ENCODE data around the gene PRSS57.
"Not testable (repeated sequence)": the region's sequence is repeated elsewhere in the genome, so short reads cannot be mapped to it uniquely, and the experiment has no call there.

PRSS57 gene

GRCh38 chr19:666985-667573 is 28.2 kb downstream of the PRSS57 start:
- not testable (repeated sequence) for DNase-seq

DNA sequence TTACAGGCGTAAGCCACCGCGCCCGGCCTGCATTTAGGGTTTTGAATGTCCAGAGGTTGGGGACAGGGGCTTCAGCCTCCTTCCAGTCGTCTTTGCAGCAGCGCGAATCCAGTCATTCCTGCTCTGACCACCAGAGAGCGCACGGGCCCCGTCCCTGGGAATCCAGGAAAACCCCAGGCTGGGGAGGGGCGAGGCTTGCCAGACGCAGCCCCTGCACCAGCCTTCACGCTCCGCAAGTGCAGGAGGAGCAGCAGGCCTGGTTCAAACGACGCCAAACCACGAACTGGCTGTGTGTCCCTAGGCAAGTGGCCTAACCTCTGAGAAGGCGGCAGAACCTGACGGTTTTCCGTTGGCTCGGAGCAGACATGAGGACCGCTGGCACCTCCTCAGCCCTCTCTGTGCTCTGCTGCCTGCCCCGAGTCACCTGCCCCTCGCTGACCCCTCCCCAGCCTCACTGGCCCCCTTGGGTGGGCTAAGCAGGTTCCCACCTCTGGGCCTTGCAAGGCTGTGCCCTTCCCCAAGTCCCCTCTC is 30.3 kb downstream of the PRSS57 start:
- DNase-seq, result peak in 1 of 2 experiments; percentile 56

DNA sequence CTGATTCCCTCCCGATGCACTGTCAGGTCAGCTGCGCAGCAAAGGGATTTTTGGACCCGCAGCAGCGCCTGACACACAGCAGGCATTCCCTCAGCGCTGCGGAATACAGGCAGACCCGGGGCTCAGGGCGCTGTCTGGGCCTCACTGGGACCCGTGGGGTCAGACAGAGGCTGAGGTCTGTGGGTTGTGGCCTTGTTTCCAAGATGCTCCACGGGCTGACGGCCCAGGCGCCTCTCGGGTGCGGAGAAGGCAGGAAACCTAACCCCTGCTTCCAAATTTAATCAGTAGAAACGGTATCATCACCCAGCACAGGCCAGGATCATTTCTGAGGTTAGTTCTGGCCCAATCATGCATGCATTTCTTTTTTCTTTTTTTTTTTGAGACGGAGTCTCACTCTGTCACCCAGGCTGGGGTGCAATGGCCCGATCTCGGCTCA is 31.6 kb downstream of the PRSS57 start:
- DNase-seq, result no peak

DNA sequence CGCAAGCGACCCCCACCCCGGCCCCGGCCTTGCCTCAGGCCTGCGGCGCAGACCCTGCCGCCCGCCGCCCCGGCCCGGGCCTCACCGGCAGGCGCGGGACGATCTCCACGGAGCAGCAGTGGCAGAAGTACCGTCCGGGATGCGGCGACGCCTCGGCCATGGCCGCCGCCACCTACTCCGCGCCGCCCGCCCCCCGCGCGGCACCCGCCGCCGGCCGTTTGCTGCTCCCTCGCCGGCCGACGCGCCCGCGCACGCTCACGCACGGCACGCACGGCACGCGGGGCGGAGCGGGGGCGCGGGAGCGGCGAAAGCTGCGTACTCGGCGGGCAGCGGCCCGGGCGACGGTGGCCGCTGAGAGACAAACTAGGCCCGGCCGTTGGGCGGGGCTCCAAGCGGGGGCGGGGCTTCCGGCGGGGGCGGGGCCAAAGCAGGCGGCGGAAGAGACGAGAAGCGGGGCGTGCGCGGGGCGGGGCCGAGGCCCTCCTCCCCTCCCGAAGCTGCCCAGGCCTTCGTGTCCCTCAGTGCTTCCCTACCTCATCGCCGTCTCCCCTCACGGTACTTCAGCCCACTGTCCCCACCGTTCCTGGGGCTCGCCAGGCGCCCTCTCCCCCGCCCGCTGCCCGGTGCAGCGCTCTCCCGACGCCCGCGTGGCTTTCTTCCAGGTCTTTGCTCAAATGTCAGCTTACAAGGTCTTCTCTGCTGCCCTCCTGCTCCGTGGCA is 32.1 kb downstream of the PRSS57 start, which contains the start of gene RNF126:
TSS of gene RNF126 (minus strand) at position 253 of the 720 bp plus-strand sequence. CDS start at position 160, 93 bp downstream.
- peak; percentile 73 to 86 for DNase-seq

GRCh38 chr19:662207-662961 is 32.9 kb downstream of the PRSS57 start:
- DNase-seq, result peak in 1 of 2 experiments; percentile 15

- no peak for DNase-seq
Observed at GRCh38 chr19:661427-662196, 33.6 kb downstream of the PRSS57 start.

DNA sequence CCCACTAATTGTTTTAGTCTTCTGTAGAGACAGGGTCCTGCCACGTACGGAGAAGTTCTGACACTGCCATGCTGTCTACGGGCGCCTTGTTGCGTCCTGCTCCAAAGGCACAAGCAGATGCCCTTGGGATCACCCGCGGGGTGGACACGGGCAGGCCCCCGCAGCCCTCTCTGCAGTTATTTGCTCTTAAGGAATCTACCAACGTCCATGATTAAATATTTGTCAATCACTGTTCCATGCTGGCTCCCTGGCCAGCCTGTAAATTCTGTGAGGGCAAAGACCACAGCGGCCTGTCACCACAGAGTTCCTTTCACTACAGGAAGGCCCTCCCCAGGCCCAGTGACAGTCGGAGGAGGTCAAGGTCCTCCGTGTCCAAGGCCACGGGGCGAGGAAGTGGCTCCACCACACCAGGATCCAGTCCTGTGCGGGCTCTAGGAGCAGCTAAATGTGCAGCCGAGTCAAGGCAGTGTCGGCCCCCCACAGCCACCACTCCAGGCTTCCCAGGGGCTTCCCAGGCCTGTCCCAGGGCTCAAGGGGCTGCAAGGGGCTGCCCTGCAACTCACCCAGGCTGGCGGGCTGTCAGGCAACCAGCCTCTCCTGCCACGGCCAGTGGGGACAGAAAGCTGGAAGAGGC is 34.3 kb downstream of the PRSS57 start:
- DNase-seq, result no peak

DNA sequence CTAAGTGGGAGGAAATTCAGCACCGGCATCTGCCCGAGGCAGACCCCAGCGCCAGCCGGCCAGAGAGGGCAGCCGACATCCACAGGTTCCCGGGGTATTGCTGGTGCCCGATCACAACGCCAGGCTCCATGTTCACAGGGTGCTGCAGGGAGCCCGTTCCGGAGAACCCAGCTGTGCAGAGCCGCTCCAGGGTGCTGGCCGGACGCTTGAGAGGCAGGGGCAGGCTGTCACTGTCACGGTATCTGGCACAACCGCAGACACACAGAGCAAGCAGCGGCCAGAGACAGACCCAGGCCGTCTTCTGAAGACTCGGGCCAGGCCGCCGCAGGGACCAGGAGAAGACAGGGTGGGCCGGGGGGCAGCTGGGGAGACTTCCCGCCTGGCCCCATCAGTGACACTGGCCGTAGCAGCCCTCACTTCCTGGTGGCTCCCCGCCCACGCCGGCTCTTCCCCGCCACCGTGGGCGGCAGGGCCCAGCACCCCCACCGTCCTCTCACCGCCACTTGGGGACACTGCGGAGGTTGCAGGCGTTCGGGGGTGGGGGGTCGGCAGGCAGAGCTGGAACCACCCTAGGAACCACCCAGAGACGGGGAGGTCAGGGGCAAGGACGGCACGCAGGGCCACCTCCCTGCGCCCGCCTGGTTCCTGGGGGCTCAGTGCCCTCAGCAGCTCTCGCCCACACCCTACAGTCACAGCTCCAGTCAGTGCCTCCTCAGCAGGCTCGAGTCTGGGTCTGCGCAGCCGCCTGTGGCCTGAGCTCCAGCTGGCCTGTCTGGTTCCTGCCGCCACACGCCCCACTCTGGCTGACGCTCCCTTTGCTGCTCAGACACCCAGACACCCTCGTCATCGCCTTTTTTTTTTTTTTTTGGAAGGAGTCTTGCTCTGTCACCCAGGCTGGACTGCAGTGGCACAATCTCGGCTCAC is 36.1 kb downstream of the PRSS57 start:
- no peak for DNase-seq

DNA sequence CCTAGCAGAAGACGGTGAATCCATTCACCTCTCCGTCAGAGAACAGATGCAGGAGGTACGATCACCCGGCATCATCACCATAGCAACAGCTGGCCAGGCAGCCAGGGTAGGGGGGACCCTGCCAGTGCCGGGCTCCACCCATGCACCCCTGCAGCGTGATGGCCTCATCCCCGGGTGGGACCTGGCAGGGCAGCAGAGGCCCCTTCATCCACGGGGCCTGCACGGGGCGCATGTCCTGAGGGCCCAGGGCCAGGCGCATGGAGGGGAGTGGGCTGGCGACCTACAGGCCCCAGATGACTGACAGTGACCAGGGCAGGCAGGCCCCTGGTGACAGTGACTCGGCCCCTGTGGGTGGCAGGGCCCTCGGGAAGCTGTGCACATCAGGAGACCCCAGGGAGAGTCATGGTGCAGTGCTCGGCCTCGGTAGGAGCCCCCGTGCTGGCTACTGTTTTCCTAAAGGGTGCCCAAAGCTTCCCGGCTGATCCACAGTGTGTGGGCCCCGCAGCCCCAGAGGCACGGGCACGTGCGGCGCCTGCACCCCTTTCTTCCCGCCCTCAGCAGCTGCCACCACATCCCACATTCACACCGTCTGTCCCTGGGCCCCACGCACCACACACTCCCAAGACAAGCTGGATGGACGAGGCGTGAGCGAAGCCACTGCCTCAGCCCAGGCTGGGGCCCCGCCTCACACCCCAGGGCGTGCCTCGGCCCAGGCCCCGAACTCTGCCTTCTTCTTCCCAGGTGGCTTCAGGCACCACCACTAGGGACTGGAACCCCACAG is 37.0 kb downstream of the PRSS57 start:
- DNase-seq, result no peak

GRCh38 chr19:657611-658010 is 37.6 kb downstream of the PRSS57 start:
- DNase-seq, result no peak

- DNase-seq, result no peak
Observed at GRCh38 chr19:656751-657559, 38.3 kb downstream of the PRSS57 start.

GRCh38 chr19:655691-656090 is 39.6 kb downstream of the PRSS57 start:
- DNase-seq, result no peak

- no peak for DNase-seq
Observed at GRCh38 chr19:653425-653824, 41.8 kb downstream of the PRSS57 start.

- no peak for DNase-seq
Observed at GRCh38 chr19:652467-653389, 42.5 kb downstream of the PRSS57 start.

DNA sequence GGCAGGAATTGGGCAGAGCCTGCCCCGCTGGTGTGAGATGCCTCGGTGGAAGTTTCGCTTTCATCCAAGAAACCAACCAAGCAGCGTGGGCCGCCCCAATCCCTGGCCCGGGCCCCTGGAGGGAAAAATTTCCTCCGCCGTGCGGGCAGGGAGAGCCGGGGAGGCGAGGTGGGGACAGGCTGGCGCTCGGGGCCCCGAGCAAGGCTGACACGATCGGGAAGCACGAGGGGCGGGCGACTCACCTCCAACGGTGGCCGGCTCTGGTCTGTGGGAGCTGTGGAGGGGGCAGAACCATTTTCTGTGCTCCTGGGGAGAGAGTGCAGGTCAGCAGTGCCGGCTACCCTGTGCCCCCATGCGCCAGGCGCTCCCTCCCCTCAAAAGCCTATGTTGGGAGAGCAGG is 43.3 kb downstream of the PRSS57 start:
- no peak for DNase-seq

- no peak for DNase-seq
Observed at GRCh38 chr19:651114-651818, 44.0 kb downstream of the PRSS57 start.

GRCh38 chr19:650121-650520 is 45.1 kb downstream of the PRSS57 start:
- DNase-seq, result no peak

Data from SW 1271 (cell line).